ENCODE measurements around the gene KCTD16. TPM values are rescaled to one million over a fixed set of nuclear protein-coding genes. Genes with fewer than 3 reads are reported as not detected.
A peak's percentile ranks its signal among the peaks of the same experiment; 100 is the strongest.

The KCTD16 gene
- total RNA-seq, 4 donors from 2014 or later = 0.13 to 2.5 (median 1.5) TPM

DNA sequence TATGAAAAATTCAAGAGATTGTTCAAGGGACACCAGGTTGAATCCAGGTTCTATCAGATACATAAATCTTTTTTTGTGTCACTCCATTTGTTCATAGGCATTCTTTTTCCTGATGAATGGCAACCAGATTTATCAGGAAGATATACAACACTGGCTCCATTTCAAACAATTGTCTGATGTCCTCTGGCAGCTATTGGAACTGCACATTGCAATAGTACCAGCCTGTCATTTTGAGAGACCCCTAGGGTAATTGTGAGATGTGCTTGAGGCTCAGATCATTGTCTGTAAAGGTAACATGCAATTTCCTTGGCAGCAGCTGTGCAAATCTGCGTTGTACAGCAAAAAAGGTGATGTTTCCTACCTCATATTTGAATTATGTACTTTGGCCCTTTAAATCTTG lies 25.9 kb downstream of the KCTD16 start:
- Histone ChIP-seq H3K36me3 (no peaks in the 10 kb centered on the region), H3K4me3 (replicated peaks in 1 of 3) (no peak overlapping the region), H3K4me1 (no peaks in the 10 kb centered on the region), H3K27ac (no peak overlapping the region), H3K27me3 (no peaks in the 10 kb centered on the region), H3K9me3 (no peaks in the 10 kb centered on the region)
- no peak for TF ChIP-seq POLR2A (IDR thresholded peaks at IDR 0.05)
- TF ChIP-seq, protein P1, sequence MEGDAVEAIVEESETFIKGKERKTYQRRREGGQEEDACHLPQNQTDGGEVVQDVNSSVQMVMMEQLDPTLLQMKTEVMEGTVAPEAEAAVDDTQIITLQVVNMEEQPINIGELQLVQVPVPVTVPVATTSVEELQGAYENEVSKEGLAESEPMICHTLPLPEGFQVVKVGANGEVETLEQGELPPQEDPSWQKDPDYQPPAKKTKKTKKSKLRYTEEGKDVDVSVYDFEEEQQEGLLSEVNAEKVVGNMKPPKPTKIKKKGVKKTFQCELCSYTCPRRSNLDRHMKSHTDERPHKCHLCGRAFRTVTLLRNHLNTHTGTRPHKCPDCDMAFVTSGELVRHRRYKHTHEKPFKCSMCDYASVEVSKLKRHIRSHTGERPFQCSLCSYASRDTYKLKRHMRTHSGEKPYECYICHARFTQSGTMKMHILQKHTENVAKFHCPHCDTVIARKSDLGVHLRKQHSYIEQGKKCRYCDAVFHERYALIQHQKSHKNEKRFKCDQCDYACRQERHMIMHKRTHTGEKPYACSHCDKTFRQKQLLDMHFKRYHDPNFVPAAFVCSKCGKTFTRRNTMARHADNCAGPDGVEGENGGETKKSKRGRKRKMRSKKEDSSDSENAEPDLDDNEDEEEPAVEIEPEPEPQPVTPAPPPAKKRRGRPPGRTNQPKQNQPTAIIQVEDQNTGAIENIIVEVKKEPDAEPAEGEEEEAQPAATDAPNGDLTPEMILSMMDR (IDR thresholded peaks at IDR 0.05) = no peak
- 86 to 89% methylated on average over 1 of the region's 1 CpG for WGBS, 2 donors
- no peak for DNase-seq
- intact Hi-C loops (cut with DNase I) = no loop called here

DNA sequence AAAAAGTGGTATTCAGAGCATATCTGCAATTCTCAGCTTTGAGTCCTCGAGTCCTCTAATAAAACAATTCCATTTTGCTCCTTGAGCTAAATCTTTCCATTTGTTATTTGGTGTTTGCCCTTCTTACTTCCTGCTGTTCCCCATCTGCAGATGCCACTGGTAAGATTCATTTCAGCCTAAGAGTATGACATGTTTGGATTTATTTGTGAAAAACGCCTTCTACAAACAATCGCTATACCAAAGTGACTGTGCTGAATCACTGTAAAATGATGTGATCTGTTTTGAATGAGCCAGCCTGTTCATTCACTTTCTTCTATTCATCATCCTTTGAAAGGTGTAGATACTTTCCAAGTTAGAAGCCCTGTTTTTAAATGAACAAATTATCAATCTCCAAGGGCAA lies 27.7 kb downstream of the KCTD16 start:
- no peaks in the 10 kb centered on the region for H3K36me3 ChIP-seq
- WGBS, 2 donors = 80 to 85% methylated on average over 3 of the region's 3 CpGs
- H3K27me3 ChIP-seq = no peaks in the 10 kb centered on the region
- TF ChIP-seq, protein P1 (IDR thresholded peaks at IDR 0.05) = no peak
- no peak for TF ChIP-seq POLR2A (IDR thresholded peaks at IDR 0.05)
- intact Hi-C loops (cut with DNase I) = no loop called here
- H3K4me3 ChIP-seq (replicated peaks in 1 of 3) = no peak overlapping the region
- DNase-seq = no peak
- peaks cover 0 to 6% of the 10 kb centered on the region in 2 donors for H3K4me1 ChIP-seq
- no peaks in the 10 kb centered on the region for H3K9me3 ChIP-seq
- H3K27ac ChIP-seq = no peak overlapping the region

DNA sequence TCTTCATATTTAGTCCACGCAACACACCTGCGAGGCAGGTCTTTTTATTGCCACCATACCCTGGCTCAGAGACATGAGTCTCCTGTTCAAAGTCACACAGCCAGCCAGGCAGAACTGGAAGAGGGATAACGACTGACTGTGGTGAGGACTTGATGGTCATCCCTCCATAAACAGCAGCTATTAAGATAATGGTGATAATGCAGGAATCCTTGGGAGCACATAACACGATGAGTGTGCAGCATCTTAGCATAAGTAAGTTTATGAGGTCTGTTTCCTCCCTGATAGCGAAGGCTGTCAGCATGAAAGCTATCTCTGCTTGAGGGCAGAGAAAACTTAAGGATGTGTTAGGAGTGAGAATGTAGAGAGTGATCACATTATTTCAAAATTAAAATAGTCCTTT lies 30.9 kb downstream of the KCTD16 start:
- DNase-seq = no peak
- Histone ChIP-seq H3K27ac (no peak overlapping the region), H3K4me1 (peaks cover 10 to 14% of the 10 kb centered on the region in 2 donors), H3K27me3 (no peaks in the 10 kb centered on the region), H3K36me3 (no peaks in the 10 kb centered on the region), H3K9me3 (no peaks in the 10 kb centered on the region), H3K4me3 (replicated peaks in 1 of 3) (no peak overlapping the region)
- intact Hi-C loops (cut with DNase I) = no loop called here
- whole genome bisulfite sequencing, 2 donors = 68 to 82% methylated on average over 5 of the region's 5 CpGs
- TF ChIP-seq, protein P1 (IDR thresholded peaks at IDR 0.05) = no peak
- no peak for TF ChIP-seq POLR2A (IDR thresholded peaks at IDR 0.05)

DNA sequence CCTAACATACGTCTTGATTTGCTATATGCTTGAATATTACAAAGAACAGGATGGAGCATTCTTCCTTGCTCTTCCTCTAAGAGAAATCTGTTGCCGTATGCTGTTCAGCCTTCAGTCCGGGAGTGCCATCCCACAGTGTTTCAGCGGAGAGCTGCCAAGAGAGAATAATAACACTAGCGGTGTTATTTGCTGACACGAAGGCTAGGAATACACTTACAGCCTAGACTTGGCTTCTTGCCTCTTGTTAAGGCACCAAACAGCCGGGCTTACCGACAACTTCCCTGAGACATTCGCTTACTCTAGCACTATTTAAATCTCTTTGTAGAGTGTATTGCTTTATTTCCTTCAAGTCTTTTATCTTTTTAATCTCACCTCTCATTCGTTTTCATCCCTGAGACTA lies 31.4 kb downstream of the KCTD16 start:
- TF ChIP-seq, protein P1 (IDR thresholded peaks at IDR 0.05) = no peak
- no peak for TF ChIP-seq POLR2A (IDR thresholded peaks at IDR 0.05)
- intact Hi-C loops (cut with DNase I) = no loop called here
- 18% methylated on average over 10 of the region's 10 CpGs for WGBS, 2 donors
- Histone ChIP-seq H3K4me1 (peaks cover 10 to 14% of the 10 kb centered on the region in 2 donors), H3K9me3 (no peaks in the 10 kb centered on the region), H3K27ac (no peak overlapping the region), H3K27me3 (no peaks in the 10 kb centered on the region), H3K36me3 (no peaks in the 10 kb centered on the region), H3K4me3 (replicated peaks in 1 of 3) (no peak overlapping the region)
- DNase-seq = peak; percentile 9 to 20

DNA sequence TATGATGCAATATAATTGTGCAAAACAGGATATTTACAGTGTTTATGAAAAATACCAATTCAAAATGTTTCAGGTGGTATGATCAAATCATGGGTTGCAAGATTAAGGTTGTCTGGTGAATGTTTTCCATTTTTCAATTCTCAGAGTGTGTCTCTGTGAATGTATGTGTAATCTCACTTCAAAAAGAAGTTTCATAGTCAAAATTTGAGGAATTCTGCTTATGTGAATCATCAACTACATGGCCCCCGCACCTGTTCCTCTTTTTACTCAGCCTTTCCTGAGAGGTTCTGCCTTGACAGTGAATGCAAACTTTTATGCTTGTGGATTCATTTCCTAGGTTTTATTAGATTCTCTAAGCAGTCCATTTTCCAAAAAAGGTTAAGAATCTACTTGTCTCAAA lies 32.1 kb downstream of the KCTD16 start:
- no peaks in the 10 kb centered on the region for H3K9me3 ChIP-seq
- 87 to 95% methylated on average over 1 of the region's 1 CpG for WGBS, 2 donors
- intact Hi-C loops (cut with DNase I) = no loop called here
- no peaks in the 10 kb centered on the region for H3K36me3 ChIP-seq
- peaks cover 10 to 14% of the 10 kb centered on the region in 2 donors for H3K4me1 ChIP-seq
- no peak for TF ChIP-seq POLR2A (IDR thresholded peaks at IDR 0.05)
- TF ChIP-seq, protein P1 (IDR thresholded peaks at IDR 0.05) = no peak
- H3K27me3 ChIP-seq = no peaks in the 10 kb centered on the region
- no peak for DNase-seq
- H3K4me3 ChIP-seq (replicated peaks in 1 of 3) = no peak overlapping the region
- no peak overlapping the region for H3K27ac ChIP-seq
